ENCODE measurements around the gene HOXC10.

DNA sequence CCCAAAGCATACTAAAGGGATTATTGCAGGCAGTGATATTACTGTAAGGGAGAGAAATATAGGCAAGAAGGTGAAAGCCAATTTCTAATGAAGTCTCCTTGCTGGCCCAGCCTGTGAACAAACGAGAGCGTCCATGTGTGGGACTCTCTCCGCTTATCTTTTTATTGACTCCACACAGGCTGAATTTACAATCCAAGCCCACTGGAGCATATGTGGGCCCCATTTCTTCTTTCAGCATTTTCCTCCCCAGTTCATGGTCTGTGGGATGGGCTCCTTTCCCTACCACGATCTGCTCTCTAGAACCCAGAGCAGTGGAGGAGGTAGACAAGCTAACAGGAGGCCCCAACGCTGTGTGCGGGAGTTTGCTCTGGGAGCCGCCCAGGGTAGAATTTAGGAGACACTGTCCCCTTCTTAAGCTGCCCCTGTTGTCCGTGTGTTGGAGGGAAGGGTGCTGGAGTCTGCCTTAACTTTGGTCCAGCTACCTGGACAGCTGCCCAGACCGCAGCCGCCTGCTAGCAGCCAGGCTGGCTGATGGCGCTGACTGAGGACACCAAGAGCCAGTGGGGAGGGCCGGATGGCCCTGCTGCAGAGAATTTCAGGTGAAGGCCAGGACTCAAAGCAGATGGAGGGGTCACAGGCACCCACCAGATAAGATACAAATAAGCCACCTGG, 15.2 kb upstream of the HOXC10 start:
- TF ChIP-seq, protein P1, sequence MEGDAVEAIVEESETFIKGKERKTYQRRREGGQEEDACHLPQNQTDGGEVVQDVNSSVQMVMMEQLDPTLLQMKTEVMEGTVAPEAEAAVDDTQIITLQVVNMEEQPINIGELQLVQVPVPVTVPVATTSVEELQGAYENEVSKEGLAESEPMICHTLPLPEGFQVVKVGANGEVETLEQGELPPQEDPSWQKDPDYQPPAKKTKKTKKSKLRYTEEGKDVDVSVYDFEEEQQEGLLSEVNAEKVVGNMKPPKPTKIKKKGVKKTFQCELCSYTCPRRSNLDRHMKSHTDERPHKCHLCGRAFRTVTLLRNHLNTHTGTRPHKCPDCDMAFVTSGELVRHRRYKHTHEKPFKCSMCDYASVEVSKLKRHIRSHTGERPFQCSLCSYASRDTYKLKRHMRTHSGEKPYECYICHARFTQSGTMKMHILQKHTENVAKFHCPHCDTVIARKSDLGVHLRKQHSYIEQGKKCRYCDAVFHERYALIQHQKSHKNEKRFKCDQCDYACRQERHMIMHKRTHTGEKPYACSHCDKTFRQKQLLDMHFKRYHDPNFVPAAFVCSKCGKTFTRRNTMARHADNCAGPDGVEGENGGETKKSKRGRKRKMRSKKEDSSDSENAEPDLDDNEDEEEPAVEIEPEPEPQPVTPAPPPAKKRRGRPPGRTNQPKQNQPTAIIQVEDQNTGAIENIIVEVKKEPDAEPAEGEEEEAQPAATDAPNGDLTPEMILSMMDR (conservative IDR thresholded peaks at IDR 0.05; ENCODE audit: low read depth in 2 of 2) = no peak
- TF ChIP-seq CREB1 (CRISPR knock-in tag; IDR thresholded peaks at IDR 0.05; ENCODE audit: low read depth) = no peak
- TF ChIP-seq EZH2phosphoT487 (IDR thresholded peaks at IDR 0.05; ENCODE audit: unreplicated experiment) = peak; percentile 38
- TF ChIP-seq STAT1 (IDR thresholded peaks at IDR 0.05; ENCODE audit: unreplicated experiment) = no peak
- TF ChIP-seq, protein P2, sequence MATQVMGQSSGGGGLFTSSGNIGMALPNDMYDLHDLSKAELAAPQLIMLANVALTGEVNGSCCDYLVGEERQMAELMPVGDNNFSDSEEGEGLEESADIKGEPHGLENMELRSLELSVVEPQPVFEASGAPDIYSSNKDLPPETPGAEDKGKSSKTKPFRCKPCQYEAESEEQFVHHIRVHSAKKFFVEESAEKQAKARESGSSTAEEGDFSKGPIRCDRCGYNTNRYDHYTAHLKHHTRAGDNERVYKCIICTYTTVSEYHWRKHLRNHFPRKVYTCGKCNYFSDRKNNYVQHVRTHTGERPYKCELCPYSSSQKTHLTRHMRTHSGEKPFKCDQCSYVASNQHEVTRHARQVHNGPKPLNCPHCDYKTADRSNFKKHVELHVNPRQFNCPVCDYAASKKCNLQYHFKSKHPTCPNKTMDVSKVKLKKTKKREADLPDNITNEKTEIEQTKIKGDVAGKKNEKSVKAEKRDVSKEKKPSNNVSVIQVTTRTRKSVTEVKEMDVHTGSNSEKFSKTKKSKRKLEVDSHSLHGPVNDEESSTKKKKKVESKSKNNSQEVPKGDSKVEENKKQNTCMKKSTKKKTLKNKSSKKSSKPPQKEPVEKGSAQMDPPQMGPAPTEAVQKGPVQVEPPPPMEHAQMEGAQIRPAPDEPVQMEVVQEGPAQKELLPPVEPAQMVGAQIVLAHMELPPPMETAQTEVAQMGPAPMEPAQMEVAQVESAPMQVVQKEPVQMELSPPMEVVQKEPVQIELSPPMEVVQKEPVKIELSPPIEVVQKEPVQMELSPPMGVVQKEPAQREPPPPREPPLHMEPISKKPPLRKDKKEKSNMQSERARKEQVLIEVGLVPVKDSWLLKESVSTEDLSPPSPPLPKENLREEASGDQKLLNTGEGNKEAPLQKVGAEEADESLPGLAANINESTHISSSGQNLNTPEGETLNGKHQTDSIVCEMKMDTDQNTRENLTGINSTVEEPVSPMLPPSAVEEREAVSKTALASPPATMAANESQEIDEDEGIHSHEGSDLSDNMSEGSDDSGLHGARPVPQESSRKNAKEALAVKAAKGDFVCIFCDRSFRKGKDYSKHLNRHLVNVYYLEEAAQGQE (IDR thresholded peaks at IDR 0.05; ENCODE audit: unreplicated experiment) = no peak
- TF ChIP-seq JUNB (IDR thresholded peaks at IDR 0.05; ENCODE audit: unreplicated experiment) = no peak
- TF ChIP-seq, protein P3, sequence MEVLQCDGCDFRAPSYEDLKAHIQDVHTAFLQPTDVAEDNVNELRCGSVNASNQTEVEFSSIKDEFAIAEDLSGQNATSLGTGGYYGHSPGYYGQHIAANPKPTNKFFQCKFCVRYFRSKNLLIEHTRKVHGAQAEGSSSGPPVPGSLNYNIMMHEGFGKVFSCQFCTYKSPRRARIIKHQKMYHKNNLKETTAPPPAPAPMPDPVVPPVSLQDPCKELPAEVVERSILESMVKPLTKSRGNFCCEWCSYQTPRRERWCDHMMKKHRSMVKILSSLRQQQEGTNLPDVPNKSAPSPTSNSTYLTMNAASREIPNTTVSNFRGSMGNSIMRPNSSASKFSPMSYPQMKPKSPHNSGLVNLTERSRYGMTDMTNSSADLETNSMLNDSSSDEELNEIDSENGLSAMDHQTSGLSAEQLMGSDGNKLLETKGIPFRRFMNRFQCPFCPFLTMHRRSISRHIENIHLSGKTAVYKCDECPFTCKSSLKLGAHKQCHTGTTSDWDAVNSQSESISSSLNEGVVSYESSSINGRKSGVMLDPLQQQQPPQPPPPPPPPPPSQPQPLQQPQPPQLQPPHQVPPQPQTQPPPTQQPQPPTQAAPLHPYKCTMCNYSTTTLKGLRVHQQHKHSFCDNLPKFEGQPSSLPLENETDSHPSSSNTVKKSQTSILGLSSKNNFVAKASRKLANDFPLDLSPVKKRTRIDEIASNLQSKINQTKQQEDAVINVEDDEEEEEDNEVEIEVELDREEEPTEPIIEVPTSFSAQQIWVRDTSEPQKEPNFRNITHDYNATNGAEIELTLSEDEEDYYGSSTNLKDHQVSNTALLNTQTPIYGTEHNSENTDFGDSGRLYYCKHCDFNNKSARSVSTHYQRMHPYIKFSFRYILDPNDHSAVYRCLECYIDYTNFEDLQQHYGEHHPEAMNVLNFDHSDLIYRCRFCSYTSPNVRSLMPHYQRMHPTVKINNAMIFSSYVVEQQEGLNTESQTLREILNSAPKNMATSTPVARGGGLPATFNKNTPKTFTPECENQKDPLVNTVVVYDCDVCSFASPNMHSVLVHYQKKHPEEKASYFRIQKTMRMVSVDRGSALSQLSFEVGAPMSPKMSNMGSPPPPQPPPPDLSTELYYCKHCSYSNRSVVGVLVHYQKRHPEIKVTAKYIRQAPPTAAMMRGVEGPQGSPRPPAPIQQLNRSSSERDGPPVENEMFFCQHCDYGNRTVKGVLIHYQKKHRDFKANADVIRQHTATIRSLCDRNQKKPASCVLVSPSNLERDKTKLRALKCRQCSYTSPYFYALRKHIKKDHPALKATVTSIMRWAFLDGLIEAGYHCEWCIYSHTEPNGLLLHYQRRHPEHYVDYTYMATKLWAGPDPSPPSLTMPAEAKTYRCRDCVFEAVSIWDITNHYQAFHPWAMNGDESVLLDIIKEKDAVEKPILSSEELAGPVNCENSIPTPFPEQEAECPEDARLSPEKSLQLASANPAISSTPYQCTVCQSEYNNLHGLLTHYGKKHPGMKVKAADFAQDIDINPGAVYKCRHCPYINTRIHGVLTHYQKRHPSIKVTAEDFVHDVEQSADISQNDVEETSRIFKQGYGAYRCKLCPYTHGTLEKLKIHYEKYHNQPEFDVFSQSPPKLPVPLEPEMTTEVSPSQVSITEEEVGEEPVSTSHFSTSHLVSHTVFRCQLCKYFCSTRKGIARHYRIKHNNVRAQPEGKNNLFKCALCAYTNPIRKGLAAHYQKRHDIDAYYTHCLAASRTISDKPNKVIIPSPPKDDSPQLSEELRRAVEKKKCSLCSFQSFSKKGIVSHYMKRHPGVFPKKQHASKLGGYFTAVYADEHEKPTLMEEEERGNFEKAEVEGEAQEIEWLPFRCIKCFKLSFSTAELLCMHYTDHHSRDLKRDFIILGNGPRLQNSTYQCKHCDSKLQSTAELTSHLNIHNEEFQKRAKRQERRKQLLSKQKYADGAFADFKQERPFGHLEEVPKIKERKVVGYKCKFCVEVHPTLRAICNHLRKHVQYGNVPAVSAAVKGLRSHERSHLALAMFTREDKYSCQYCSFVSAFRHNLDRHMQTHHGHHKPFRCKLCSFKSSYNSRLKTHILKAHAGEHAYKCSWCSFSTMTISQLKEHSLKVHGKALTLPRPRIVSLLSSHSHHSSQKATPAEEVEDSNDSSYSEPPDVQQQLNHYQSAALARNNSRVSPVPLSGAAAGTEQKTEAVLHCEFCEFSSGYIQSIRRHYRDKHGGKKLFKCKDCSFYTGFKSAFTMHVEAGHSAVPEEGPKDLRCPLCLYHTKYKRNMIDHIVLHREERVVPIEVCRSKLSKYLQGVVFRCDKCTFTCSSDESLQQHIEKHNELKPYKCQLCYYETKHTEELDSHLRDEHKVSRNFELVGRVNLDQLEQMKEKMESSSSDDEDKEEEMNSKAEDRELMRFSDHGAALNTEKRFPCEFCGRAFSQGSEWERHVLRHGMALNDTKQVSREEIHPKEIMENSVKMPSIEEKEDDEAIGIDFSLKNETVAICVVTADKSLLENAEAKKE (CRISPR knock-in tag; IDR thresholded peaks at IDR 0.05) = no peak
- TF ChIP-seq, protein P4, sequence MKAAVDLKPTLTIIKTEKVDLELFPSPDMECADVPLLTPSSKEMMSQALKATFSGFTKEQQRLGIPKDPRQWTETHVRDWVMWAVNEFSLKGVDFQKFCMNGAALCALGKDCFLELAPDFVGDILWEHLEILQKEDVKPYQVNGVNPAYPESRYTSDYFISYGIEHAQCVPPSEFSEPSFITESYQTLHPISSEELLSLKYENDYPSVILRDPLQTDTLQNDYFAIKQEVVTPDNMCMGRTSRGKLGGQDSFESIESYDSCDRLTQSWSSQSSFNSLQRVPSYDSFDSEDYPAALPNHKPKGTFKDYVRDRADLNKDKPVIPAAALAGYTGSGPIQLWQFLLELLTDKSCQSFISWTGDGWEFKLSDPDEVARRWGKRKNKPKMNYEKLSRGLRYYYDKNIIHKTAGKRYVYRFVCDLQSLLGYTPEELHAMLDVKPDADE (IDR thresholded peaks at IDR 0.05) = no peak
- no peak for TF ChIP-seq POLR2AphosphoS5 (IDR thresholded peaks at IDR 0.05; ENCODE audit: low read depth)
- TF ChIP-seq EZH2 (IDR thresholded peaks at IDR 0.05; ENCODE audit: low read depth, unreplicated experiment) = peak; percentile 15
- no peak for TF ChIP-seq NANOG (IDR thresholded peaks at IDR 0.05; ENCODE audit: borderline replicate concordance)

Data from GM23338 (cell line).